Measurements from ENCODE around the gene FMN1.
"Not testable (repeated sequence)": the region's sequence is repeated elsewhere in the genome, so short reads cannot be mapped to it uniquely, and the experiment has no call there.

FMN1 gene

GRCh38 chr15:32953533-32953910 is 241.0 kb downstream of the FMN1 start:
- no peak for DNase-seq

- no peak for DNase-seq
Observed at GRCh38 chr15:32952901-32953532, 241.5 kb downstream of the FMN1 start.

DNA sequence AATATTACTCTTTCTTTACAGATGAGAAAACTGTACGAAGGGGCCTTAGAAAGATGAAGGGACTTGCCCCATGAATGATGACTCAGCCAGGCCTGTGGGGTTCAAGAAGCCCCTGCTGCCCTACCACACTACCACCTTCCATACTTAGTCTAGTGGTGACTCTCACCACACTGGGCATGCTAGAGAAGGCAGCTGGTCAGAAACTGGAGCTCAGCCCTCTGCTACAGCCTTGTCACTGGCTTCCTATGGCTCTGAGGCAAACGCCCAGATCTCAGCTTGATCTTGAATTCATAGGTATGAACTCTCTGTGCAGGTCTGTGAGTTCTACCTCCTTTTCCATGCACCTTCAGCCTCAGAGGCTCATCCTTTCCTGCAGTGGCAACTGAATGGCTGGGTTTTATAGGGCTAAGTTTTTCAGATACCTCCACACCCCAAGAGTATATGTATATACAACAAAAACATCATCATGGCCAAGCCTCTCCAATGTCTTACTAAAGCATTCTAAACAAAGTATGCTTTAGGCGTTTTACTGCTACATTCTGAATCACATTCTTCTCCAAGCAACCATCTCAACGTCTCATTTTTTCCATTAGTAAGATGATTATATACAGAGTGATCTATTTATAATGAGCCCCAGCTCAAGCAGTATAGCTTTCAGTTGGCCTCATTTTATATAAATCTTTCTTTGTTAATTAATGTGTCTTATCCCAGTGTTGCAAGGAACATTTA is 242.6 kb downstream of the FMN1 start:
- DNase-seq: no peak

- DNase-seq: not testable (repeated sequence)
Observed at GRCh38 chr15:32950051-32950450, 244.5 kb downstream of the FMN1 start.

DNA sequence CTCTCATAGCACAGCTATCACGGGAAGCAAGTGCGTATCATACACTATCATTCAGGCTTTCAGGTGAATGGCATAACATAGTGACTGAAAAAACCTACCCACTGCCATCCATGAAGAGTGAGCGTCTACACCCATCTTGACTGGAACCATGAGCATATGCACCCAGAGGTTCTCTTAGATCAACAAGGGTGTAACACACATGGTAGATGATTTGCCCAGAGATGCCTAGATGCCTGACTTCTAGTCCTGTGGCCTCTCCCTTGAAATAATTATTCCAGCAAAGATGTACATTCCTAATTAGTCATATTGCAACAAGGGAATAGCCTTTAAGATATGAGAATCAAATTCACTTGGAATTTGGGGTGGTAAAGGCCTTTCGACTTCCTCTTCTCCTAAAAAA is 248.3 kb downstream of the FMN1 start:
- no peak for DNase-seq

DNA sequence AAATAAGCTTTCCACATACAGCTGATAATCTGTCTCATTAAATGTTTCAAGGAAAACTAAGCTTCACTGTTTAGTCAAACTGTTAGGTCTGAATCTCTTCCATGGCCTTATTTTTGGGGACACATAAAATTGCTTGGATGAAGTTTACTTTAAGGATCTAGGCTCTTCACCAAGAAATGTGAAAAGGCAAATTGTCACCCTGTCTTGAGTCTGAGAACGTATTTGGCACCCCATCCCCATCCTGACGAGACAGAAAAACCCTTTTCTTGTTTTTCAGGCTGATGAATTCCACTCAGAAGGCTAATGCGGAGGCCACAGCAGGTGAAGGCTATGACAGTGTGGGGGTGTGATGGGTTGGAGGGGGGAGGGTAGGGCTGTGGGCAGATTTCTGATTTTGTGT is 250.1 kb downstream of the FMN1 start:
- DNase-seq: no peak

GRCh38 chr15:32943711-32944110 is 250.8 kb downstream of the FMN1 start:
- DNase-seq: no peak

DNA sequence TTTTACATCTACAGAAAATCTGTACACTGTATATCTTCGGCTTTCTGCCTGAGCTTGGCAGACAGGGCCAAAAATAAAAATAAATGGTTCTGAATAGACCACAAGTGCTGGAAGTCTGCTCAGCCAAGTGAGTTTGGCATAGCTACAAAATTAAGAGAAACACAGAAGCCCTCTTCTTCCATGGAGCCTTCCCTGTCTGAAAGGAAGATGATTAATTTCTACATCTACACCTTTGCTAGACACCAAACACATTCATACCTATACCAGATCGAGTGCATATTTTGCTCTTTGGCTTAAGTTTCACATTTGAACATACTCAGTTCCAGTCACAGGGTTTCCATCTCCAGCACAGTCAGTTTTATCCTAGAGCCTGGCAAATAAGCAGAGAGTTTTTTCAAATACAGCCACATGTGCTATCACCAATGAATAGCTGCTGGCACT is 252.1 kb downstream of the FMN1 start:
- DNase-seq: no peak

DNA sequence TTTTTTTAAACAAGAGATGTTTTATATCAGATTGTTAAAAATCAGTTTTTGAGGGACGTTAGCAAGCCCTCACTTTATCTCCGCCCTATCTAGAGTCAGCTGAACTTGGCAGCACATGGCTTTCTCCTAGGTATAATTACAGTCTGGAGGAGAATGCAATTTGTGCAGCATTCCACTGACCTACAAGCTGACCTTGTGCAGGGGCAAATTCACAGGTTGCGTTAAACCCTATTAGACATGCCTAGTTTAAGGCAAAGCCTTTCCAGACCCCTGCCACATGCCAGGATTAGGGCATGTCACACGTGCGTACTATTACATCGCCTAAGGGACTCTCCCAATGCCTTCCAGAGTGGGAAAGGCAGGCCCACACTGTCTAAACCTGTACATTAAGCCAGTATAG is 252.7 kb downstream of the FMN1 start:
- no peak for DNase-seq

GRCh38 chr15:32936976-32937375 is 257.5 kb downstream of the FMN1 start:
- DNase-seq: no peak

- no peak for DNase-seq
Observed at GRCh38 chr15:32936283-32936918, 258.1 kb downstream of the FMN1 start.

GRCh38 chr15:32935139-32935538 is 259.4 kb downstream of the FMN1 start:
- DNase-seq: no peak

- DNase-seq: no peak
Observed at GRCh38 chr15:32933236-32933635, 261.3 kb downstream of the FMN1 start.

- DNase-seq: no peak
Observed at GRCh38 chr15:32928876-32929275, 265.6 kb downstream of the FMN1 start.

DNA sequence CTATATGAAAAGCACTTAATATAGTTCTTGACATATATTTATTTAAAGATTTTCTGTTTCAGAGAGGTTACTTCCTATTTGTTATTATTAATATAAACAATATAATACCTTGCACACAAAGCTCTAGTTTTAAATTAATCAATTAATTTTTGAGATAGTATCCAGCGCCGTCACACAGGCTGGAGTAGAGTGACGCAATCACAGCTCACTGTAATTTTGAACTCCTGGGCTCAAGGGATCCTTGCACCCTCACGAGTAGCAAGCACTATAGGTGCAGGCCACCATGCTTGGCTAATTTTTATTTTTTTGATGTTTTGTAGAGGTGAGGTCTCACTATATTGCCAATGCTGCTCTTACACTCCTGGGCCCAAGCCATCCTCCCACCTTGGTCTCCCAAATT is 267.4 kb downstream of the FMN1 start:
- no peak for DNase-seq

- no peak for DNase-seq
Observed at GRCh38 chr15:32923176-32923575, 271.3 kb downstream of the FMN1 start.

- no peak for DNase-seq
Observed at GRCh38 chr15:32922541-32922940, 272.0 kb downstream of the FMN1 start.

- DNase-seq: no peak
Observed at GRCh38 chr15:32919749-32920414, 274.6 kb downstream of the FMN1 start.

GRCh38 chr15:32918547-32918946 is 276.0 kb downstream of the FMN1 start:
- no peak for DNase-seq

DNA sequence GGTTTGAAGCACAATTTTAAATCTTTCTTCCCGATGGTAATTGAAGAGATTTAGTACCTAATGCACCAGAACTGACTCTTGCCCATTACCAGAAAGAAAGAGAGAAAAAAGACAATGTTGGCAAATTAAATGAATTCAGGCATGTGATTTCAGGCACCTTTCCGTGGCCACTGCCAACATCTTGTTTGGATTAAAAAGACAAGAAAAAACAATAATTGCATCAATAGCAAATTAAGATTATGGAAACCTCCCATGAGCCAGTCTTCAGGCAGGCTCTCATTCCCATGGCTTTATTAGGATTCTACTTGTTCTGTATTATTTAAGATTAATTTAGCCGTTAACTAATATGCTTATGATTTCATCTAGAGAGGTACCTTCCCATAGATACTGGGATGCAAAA is 283.7 kb downstream of the FMN1 start:
- DNase-seq: no peak

DNA sequence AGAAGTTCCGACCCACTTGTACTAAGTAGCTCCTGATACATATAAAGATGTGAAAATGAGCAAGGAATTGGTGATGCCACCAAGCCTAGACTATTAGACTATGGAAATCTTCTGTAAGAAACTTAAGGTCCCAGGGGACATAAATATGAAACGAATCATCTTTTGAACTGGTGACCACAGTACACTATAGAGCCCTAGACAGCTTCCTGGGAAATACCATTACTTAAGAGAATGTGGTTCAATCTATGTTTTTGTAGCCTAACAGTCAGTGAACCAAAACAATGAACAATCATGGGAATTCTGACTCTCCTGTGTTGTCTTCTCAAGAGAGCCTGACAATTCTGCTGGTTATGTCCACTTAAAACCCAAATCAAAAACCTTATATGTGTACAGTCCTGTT is 285.1 kb downstream of the FMN1 start:
- no peak for DNase-seq

DNA sequence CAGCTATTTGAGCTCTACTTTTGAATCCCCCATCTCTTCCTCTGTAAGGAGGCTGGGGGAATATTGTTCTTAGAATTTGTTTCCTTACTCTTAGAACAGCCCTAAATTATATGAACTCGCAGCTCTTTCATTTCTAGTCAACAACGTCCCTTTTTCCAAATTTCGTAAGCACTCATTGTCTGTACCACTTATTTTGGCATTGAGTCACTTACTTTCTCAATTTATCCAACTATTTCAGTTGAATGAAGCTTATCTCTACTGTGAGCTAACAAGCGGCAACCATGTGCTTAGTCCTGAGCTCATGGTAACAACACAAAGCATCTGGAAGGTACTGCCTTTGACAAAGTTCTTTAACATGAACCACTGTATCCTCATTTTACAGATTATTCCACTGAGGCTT is 285.6 kb downstream of the FMN1 start:
- DNase-seq: no peak

- DNase-seq: no peak
Observed at GRCh38 chr15:32908135-32908801, 286.2 kb downstream of the FMN1 start.
